ENCODE data around the gene PAXIP1.

Gene PAXIP1

GRCh38 chr7:155002411-155003091 is 373 bp downstream of the PAXIP1 start:
- H3K36me3 Mint-ChIP-seq (ENCODE audit: low read depth) = peaks cover 26% of the 10 kb centered on the region
- H3K27ac Mint-ChIP-seq = no peak overlapping the region
- H3K27me3 Mint-ChIP-seq = no peaks in the 10 kb centered on the region
- no peak overlapping the region for H3K4me3 Mint-ChIP-seq
- DNase-seq (peak; percentile 49), ATAC-seq (peak; percentile 34)
- H3K4me1 Mint-ChIP-seq = peaks cover 18% of the 10 kb centered on the region
- H3K9me3 Mint-ChIP-seq = no peaks in the 10 kb centered on the region

DNA sequence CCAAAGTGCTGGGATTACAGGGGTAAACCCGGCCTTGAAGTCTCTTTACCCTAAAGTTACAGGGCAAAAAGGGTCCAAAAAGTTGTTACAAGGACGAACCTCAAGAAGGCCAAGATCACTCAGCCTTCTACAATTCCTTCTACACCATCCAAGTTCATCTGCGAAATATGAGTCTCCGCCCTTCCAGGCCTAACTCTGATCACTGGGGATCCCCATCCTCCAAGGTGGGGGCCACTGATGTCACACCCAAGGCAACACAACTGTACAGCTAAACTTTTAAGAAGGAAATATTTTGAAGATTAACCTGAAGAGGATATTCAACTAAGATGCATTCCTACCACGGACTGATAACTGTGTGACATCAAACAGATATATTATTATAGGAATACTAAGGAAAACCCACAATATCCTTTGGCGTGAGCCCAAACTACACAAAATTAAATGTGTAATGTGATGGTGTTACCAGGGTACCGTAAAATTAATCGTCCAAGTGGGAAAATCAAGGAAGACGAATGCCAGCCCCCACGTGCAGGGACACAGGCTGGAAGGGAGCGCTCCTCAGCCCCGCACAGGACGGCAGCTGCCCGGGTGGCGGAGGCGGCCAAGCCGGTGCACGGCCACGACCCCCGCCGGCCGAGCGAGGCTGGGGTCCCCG is 1.0 kb downstream of the PAXIP1 start:
- Mint-ChIP-seq H3K4me3 (no peak overlapping the region), H3K4me1 (peaks cover 18% of the 10 kb centered on the region), H3K36me3 (ENCODE audit: low read depth) (peaks cover 32% of the 10 kb centered on the region), H3K27me3 (no peaks in the 10 kb centered on the region), H3K9me3 (no peaks in the 10 kb centered on the region), H3K27ac (peak overlapping the region; percentile 86)
- DNase-seq = peak; percentile 32
- no peak for ATAC-seq

DNA sequence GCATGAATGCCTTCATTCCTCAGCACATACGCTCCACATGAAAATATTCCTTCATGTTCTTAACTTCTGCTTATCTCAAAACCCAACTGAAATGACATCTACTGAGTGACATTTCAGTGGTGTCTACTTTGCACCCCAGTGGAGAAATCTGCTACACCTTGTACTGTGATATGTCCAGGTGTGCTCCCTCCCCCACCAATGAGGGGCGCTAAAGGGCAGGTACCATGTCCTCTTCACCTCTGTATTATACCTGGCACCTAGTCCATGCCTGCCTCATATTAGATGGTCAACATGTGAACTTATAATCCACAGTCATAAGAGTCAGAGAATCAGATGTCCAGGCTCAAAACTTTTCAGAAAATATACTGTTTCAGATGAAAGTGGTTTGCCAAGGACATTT is 2.1 kb downstream of the PAXIP1 start:
- H3K36me3 Mint-ChIP-seq (ENCODE audit: low read depth) = peaks cover 35% of the 10 kb centered on the region
- no peak for ATAC-seq
- H3K9me3 Mint-ChIP-seq = no peaks in the 10 kb centered on the region
- no peak overlapping the region for H3K27ac Mint-ChIP-seq
- H3K4me1 Mint-ChIP-seq = peaks cover 18% of the 10 kb centered on the region
- peak; percentile 11 for DNase-seq
- H3K27me3 Mint-ChIP-seq = no peaks in the 10 kb centered on the region
- H3K4me3 Mint-ChIP-seq = no peak overlapping the region

DNA sequence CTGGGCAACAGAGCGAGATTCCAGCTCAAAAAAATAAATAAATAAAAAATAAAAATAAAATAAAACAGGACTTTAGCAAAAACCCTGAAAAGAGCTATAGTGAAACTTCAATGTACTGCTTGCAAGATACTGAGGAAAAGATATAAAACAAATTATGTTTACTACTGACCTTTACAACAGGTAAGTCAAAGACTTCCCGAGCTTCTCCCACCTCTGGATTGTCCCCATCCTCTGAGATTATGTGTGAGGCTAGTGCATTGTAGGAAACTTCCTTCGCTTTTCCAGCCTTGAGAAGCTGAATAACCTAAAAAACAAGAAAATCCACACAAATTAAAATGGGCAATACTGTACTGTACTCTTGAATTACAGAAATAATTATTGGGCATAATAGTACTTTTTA is 4.4 kb downstream of the PAXIP1 start:
- no peak for ATAC-seq
- Mint-ChIP-seq H3K27me3 (no peaks in the 10 kb centered on the region), H3K4me1 (peaks cover 4% of the 10 kb centered on the region), H3K9me3 (no peaks in the 10 kb centered on the region), H3K4me3 (no peak overlapping the region), H3K27ac (no peak overlapping the region), H3K36me3 (ENCODE audit: low read depth) (peaks cover 37% of the 10 kb centered on the region)
- DNase-seq = no peak

DNA sequence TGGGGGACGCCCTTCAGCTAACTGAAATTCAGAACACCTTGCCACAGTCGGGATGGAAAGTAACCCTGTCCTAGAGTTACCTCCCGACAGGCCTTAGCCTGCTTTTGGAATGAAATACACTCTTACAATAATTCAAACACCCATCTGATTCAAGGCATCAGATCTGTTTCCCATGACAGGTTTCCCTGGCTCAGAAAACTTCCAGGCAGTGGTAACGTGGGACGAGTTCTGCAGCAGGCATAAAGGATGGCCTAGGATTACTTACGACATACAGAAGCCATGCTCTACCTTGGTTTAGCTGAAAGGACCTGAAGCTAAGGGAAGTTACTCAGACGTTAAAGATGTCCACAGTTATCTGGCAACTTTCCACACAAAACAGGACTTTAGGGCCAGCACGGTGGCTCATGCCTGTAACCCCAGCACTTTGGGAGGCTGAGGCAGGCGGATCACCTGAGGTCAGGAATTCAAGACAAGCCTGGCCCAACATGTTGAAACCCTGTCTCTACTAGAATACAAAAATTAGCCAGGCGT is 5.0 kb downstream of the PAXIP1 start:
- no peak for ATAC-seq
- DNase-seq = no peak
- Mint-ChIP-seq H3K4me3 (no peak overlapping the region), H3K27me3 (no peaks in the 10 kb centered on the region), H3K27ac (no peak overlapping the region), H3K4me1 (peaks cover 4% of the 10 kb centered on the region), H3K36me3 (ENCODE audit: low read depth) (peaks cover 42% of the 10 kb centered on the region), H3K9me3 (no peaks in the 10 kb centered on the region)

DNA sequence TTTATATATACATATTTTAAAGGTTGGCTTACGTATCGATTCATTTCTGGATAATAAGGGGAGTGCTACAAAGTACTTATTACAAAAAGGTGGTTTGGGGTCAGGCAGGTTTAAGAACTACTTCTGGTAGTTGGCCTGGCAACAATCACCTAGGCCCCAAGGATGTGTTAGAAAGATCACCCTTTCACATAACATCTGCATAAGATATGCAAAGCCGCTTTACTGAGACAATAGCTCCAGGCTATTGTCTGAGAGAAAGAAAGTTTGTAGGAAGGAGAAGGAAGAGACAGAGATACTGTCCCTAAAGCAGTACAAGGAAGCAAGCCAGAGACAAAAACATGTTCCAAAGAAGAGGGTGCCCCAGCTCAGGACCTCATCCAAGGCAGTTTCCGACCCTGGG is 6.2 kb downstream of the PAXIP1 start:
- no peak for ATAC-seq
- Mint-ChIP-seq H3K27ac (no peak overlapping the region), H3K4me1 (peaks cover 3% of the 10 kb centered on the region)

DNA sequence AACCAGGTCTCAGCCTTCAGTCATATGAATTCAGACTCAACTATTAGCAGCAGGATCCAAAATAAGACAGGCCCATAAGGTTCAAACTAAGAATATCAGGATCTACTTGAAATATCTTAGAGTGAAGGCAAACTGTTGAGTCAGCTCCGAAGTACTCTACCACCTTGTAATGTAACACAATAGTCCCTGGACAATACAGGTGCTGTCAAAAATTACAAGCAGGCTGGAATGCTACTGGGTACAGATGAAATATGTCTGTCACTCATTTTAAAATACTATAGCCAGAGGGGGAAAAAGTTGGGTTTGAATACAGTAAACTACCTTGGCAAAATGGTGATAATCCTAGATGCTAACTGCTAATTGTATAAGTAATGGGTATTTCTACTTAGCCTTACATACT is 6.8 kb downstream of the PAXIP1 start:
- Mint-ChIP-seq H3K36me3 (ENCODE audit: low read depth) (peaks cover 49% of the 10 kb centered on the region), H3K4me3 (no peak overlapping the region), H3K27me3 (no peaks in the 10 kb centered on the region), H3K27ac (no peak overlapping the region), H3K4me1 (peaks cover 1% of the 10 kb centered on the region), H3K9me3 (no peaks in the 10 kb centered on the region)
- DNase-seq (no peak), ATAC-seq (no peak)

More for the DNA sequence above, 6.2 kb downstream of the PAXIP1 start:
- H3K27me3 Mint-ChIP-seq = no peaks in the 10 kb centered on the region
- H3K9me3 Mint-ChIP-seq = no peaks in the 10 kb centered on the region
- H3K36me3 Mint-ChIP-seq (ENCODE audit: low read depth) = peaks cover 48% of the 10 kb centered on the region
- DNase-seq = no peak
- H3K4me3 Mint-ChIP-seq = no peak overlapping the region

- no peak for DNase-seq
- Mint-ChIP-seq H3K27ac (no peak overlapping the region), H3K36me3 (ENCODE audit: low read depth) (peaks cover 55% of the 10 kb centered on the region), H3K27me3 (no peaks in the 10 kb centered on the region), H3K4me1 (peaks cover 2% of the 10 kb centered on the region), H3K4me3 (no peak overlapping the region), H3K9me3 (no peaks in the 10 kb centered on the region)
- no peak for ATAC-seq
Measured at GRCh38 chr7:154994996-154995395, 7.9 kb downstream of the PAXIP1 start.

DNA sequence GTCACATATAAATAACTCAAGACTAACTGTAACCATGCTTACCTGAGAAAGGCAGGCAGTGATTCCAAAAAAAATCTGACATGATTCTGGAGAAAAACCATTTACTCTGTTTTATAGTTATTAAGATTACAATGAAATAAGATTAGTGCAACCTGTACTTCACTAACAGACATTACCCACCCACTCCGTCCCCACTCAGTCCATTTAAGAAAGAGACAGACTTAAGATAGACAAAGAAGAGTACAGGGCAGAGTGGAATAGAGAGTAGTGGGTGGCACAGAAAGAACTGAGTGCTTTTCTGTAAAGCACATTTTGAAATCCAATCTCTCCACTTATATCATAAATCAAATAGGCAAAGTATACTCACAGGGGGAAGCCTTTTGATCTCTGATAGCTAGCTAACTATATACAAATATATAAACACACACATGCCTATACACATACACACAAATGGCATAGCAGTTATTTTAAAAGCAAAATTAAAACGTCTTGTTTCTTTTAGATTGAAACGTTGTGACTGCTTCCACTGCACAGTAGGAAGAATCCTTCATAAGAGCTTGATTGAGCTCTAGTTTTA is 11.9 kb downstream of the PAXIP1 start:
- ATAC-seq = no peak
- Mint-ChIP-seq H3K36me3 (ENCODE audit: low read depth) (peaks cover 61% of the 10 kb centered on the region), H3K4me3 (no peak overlapping the region), H3K27ac (no peak overlapping the region), H3K27me3 (no peaks in the 10 kb centered on the region), H3K9me3 (no peaks in the 10 kb centered on the region), H3K4me1 (peaks cover 2% of the 10 kb centered on the region)
- no peak for DNase-seq

- DNase-seq (no peak), ATAC-seq (no peak)
- peaks cover 2% of the 10 kb centered on the region for H3K4me1 Mint-ChIP-seq
- no peaks in the 10 kb centered on the region for H3K27me3 Mint-ChIP-seq
- no peak overlapping the region for H3K4me3 Mint-ChIP-seq
- no peaks in the 10 kb centered on the region for H3K9me3 Mint-ChIP-seq
- peaks cover 43% of the 10 kb centered on the region for H3K36me3 Mint-ChIP-seq (ENCODE audit: low read depth)
- H3K27ac Mint-ChIP-seq = no peak overlapping the region
Measured at GRCh38 chr7:154987571-154987970, 15.4 kb downstream of the PAXIP1 start.

- Mint-ChIP-seq H3K4me3 (no peak overlapping the region), H3K36me3 (ENCODE audit: low read depth) (peaks cover 39% of the 10 kb centered on the region), H3K4me1 (peaks cover 2% of the 10 kb centered on the region), H3K27ac (no peak overlapping the region), H3K9me3 (no peaks in the 10 kb centered on the region), H3K27me3 (no peaks in the 10 kb centered on the region)
- DNase-seq (no peak), ATAC-seq (no peak)
Measured at GRCh38 chr7:154986200-154986945, 16.6 kb downstream of the PAXIP1 start.

- DNase-seq (no peak), ATAC-seq (no peak)
- Mint-ChIP-seq H3K4me3 (no peak overlapping the region), H3K9me3 (no peaks in the 10 kb centered on the region), H3K36me3 (ENCODE audit: low read depth) (peaks cover 36% of the 10 kb centered on the region), H3K27ac (no peak overlapping the region), H3K4me1 (no peaks in the 10 kb centered on the region), H3K27me3 (no peaks in the 10 kb centered on the region)
Measured at GRCh38 chr7:154985230-154985629, 17.7 kb downstream of the PAXIP1 start.

DNA sequence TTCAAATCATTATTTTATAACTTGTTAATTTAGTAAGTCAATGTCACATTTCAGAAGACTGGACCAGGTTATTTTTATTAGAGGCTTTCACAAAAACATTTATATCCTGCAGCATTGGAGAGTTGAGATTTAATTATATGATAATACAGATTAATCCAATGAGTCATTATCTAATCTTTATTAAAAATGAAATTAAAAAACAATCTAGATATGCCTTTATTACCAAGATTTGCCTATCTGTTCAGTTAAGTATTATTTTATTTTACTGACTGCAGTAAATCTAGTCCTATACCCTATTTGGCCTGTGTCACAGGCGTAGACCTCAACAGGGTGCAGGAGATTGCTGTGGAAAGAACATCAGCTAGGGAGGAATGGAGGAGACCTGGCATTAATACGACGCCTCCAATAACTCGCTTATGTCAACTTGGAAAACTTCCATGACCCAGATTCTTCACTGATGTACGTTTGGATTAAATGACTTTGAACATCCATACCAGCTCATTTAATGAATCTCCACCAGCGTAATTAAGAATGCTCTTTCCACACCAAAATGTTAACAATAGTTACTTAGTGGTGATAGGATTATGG is 18.2 kb downstream of the PAXIP1 start:
- Mint-ChIP-seq H3K9me3 (no peaks in the 10 kb centered on the region), H3K4me3 (no peak overlapping the region), H3K36me3 (ENCODE audit: low read depth) (peaks cover 37% of the 10 kb centered on the region), H3K27ac (no peak overlapping the region), H3K4me1 (no peaks in the 10 kb centered on the region), H3K27me3 (no peaks in the 10 kb centered on the region)
- no peak for ATAC-seq
- DNase-seq = no peak

DNA sequence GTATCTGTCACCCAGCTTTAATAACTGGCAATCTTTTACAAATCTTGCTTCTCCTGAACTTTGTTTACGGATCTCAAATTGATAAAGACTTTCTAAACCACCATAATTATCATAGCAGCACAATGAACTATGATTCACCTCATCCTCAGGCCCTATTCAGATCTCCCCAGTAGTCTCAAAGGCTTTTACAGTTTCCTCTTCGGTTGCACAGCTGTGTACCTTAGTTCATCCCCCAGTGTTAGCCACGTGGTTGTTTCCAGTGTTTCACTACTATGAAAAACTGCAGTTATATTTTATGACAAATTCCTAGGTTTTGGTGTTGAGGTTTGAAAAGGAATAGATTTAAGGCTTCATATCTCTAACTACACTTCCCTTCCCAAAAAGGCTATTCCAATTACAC is 24.9 kb downstream of the PAXIP1 start:
- peaks cover 46% of the 10 kb centered on the region for H3K36me3 Mint-ChIP-seq (ENCODE audit: low read depth)

More for the DNA sequence above, 24.9 kb downstream of the PAXIP1 start:
- no peak for ATAC-seq
- Mint-ChIP-seq H3K4me1 (peaks cover 3% of the 10 kb centered on the region), H3K27me3 (no peaks in the 10 kb centered on the region), H3K4me3 (no peak overlapping the region), H3K9me3 (no peaks in the 10 kb centered on the region), H3K27ac (no peak overlapping the region)
- DNase-seq = no peak

All from activated naive CD8-positive, alpha-beta T cell treated with anti-CD3 and anti-CD28 coated beads, Interleukin-2, amount 50 U/mL, for 24 hours (primary cell).